Panc1 (cell line): ENCODE measurements around the gene ZCCHC7.

Source experiments
- TF ChIP-seq, protein P1 (sequence below), 2 experiments: IDR thresholded peaks; 2 replicates each; pipeline ENCODE4 v1.6.1; 2011 to 2012; ENCODE audit warnings: low read depth in 2 of 2, control low read depth in 1 of 2, low read length in 1 of 2, mild to moderate bottlenecking in 1 of 2, moderate library complexity in 1 of 2; ENCODE audit not compliant: insufficient read depth in 1 of 2
- TF ChIP-seq, protein P2 (sequence below): fragments of 450-650 bp; IDR thresholded peaks from 2 replicates; pipeline ENCODE4 v1.5.1; 2017; ENCODE audit warnings: mild to moderate bottlenecking

GRCh38 chr9:37221489-37222106, 101.2 kb downstream of the ZCCHC7 start:
- TF ChIP-seq, protein P1, sequence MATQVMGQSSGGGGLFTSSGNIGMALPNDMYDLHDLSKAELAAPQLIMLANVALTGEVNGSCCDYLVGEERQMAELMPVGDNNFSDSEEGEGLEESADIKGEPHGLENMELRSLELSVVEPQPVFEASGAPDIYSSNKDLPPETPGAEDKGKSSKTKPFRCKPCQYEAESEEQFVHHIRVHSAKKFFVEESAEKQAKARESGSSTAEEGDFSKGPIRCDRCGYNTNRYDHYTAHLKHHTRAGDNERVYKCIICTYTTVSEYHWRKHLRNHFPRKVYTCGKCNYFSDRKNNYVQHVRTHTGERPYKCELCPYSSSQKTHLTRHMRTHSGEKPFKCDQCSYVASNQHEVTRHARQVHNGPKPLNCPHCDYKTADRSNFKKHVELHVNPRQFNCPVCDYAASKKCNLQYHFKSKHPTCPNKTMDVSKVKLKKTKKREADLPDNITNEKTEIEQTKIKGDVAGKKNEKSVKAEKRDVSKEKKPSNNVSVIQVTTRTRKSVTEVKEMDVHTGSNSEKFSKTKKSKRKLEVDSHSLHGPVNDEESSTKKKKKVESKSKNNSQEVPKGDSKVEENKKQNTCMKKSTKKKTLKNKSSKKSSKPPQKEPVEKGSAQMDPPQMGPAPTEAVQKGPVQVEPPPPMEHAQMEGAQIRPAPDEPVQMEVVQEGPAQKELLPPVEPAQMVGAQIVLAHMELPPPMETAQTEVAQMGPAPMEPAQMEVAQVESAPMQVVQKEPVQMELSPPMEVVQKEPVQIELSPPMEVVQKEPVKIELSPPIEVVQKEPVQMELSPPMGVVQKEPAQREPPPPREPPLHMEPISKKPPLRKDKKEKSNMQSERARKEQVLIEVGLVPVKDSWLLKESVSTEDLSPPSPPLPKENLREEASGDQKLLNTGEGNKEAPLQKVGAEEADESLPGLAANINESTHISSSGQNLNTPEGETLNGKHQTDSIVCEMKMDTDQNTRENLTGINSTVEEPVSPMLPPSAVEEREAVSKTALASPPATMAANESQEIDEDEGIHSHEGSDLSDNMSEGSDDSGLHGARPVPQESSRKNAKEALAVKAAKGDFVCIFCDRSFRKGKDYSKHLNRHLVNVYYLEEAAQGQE (IDR thresholded peaks at IDR 0.05; ENCODE audit: insufficient read depth in 1 of 2, low read depth in 2 of 2, low read length in 1 of 2): no peak
- TF ChIP-seq, protein P2, sequence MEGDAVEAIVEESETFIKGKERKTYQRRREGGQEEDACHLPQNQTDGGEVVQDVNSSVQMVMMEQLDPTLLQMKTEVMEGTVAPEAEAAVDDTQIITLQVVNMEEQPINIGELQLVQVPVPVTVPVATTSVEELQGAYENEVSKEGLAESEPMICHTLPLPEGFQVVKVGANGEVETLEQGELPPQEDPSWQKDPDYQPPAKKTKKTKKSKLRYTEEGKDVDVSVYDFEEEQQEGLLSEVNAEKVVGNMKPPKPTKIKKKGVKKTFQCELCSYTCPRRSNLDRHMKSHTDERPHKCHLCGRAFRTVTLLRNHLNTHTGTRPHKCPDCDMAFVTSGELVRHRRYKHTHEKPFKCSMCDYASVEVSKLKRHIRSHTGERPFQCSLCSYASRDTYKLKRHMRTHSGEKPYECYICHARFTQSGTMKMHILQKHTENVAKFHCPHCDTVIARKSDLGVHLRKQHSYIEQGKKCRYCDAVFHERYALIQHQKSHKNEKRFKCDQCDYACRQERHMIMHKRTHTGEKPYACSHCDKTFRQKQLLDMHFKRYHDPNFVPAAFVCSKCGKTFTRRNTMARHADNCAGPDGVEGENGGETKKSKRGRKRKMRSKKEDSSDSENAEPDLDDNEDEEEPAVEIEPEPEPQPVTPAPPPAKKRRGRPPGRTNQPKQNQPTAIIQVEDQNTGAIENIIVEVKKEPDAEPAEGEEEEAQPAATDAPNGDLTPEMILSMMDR: no peak
